Activated naive CD8-positive, alpha-beta T cell treated with anti-CD3 and anti-CD28 coated beads, Interleukin-2, amount 50 U/mL, for 24 hours (primary cell): Measurements from ENCODE around the gene ELMO1.

ENCODE experiments used
- ATAC-seq: fragments of 150-1000 bp; cut with Tn5 transposase; one replicate; pipeline ENCODE4 v1.10.0; 2021
- DNase-seq: peaks from one replicate; pipeline ENCODE4 v3.0.0; 2021
- H3K27ac Mint-ChIP-seq: one replicate; pipeline ENCODE4 v1.8.0; 2021; ENCODE audit warnings: mild to moderate bottlenecking, mixed read lengths
- H3K27me3 Mint-ChIP-seq: one replicate; pipeline ENCODE4 v1.8.0; 2021; ENCODE audit warnings: mixed read lengths
- H3K36me3 Mint-ChIP-seq: one replicate; pipeline ENCODE4 v1.8.0; 2021; ENCODE audit warnings: low read depth, mixed read lengths
- H3K4me1 Mint-ChIP-seq: one replicate; pipeline ENCODE4 v1.8.0; 2021; ENCODE audit warnings: mixed read lengths
- H3K4me3 Mint-ChIP-seq: one replicate; pipeline ENCODE4 v1.8.0; 2021; ENCODE audit warnings: mild to moderate bottlenecking, moderate library complexity, mixed read lengths
- H3K9me3 Mint-ChIP-seq: one replicate; pipeline ENCODE4 v1.8.0; 2021; ENCODE audit warnings: mixed read lengths

Gene ELMO1

GRCh38 chr7:37104822-37105518 is 343.7 kb downstream of the ELMO1 start:
- H3K4me1 Mint-ChIP-seq, result peaks cover 55% of the 10 kb centered on the region
- no peak for DNase-seq
- no peak overlapping the region for H3K4me3 Mint-ChIP-seq
- H3K36me3 Mint-ChIP-seq, result peaks cover 36% of the 10 kb centered on the region
- H3K27me3 Mint-ChIP-seq, result no peaks in the 10 kb centered on the region
- ATAC-seq, result no peak
- no peaks in the 10 kb centered on the region for H3K9me3 Mint-ChIP-seq
- H3K27ac Mint-ChIP-seq, result no peak overlapping the region

- Mint-ChIP-seq H3K27ac (no peak overlapping the region), H3K4me3 (no peak overlapping the region), H3K27me3 (no peaks in the 10 kb centered on the region), H3K36me3 (peaks cover 22% of the 10 kb centered on the region), H3K4me1 (peaks cover 36% of the 10 kb centered on the region), H3K9me3 (no peaks in the 10 kb centered on the region)
- no peak for DNase-seq
- ATAC-seq, result no peak
Measured at GRCh38 chr7:37102518-37103137, 346.0 kb downstream of the ELMO1 start.

GRCh38 chr7:37100735-37101331 is 347.8 kb downstream of the ELMO1 start:
- Mint-ChIP-seq H3K27ac (no peak overlapping the region), H3K4me1 (peaks cover 32% of the 10 kb centered on the region), H3K9me3 (no peaks in the 10 kb centered on the region), H3K27me3 (no peaks in the 10 kb centered on the region), H3K4me3 (no peak overlapping the region), H3K36me3 (peaks cover 22% of the 10 kb centered on the region)
- ATAC-seq (no peak), DNase-seq (no peak)

GRCh38 chr7:37098762-37099161 is 349.9 kb downstream of the ELMO1 start:
- H3K4me1 Mint-ChIP-seq, result peaks cover 29% of the 10 kb centered on the region
- no peak for DNase-seq

GRCh38 chr7:37097983-37098382 is 350.7 kb downstream of the ELMO1 start:
- ATAC-seq (no peak), DNase-seq (no peak)
- no peaks in the 10 kb centered on the region for H3K27me3 Mint-ChIP-seq
- H3K9me3 Mint-ChIP-seq, result peaks cover under 1% of the 10 kb centered on the region
- H3K4me3 Mint-ChIP-seq, result no peak overlapping the region
- peaks cover 48% of the 10 kb centered on the region for H3K36me3 Mint-ChIP-seq
- no peak overlapping the region for H3K27ac Mint-ChIP-seq
- peaks cover 27% of the 10 kb centered on the region for H3K4me1 Mint-ChIP-seq

More at GRCh38 chr7:37098762-37099161, 349.9 kb downstream of the ELMO1 start:
- H3K9me3 Mint-ChIP-seq, result no peaks in the 10 kb centered on the region
- no peaks in the 10 kb centered on the region for H3K27me3 Mint-ChIP-seq
- H3K27ac Mint-ChIP-seq, result peak overlapping the region; percentile 23
- ATAC-seq, result no peak
- no peak overlapping the region for H3K4me3 Mint-ChIP-seq
- H3K36me3 Mint-ChIP-seq, result peaks cover 41% of the 10 kb centered on the region

GRCh38 chr7:37097276-37097675 is 351.4 kb downstream of the ELMO1 start:
- DNase-seq, result no peak
- no peak for ATAC-seq
- H3K27me3 Mint-ChIP-seq, result no peaks in the 10 kb centered on the region
- no peak overlapping the region for H3K27ac Mint-ChIP-seq
- H3K4me1 Mint-ChIP-seq, result peaks cover 26% of the 10 kb centered on the region
- H3K36me3 Mint-ChIP-seq, result peaks cover 52% of the 10 kb centered on the region
- H3K4me3 Mint-ChIP-seq, result no peak overlapping the region
- H3K9me3 Mint-ChIP-seq, result peaks cover 7% of the 10 kb centered on the region

- no peak overlapping the region for H3K27ac Mint-ChIP-seq
- no peak for DNase-seq
- peaks cover 22% of the 10 kb centered on the region for H3K4me1 Mint-ChIP-seq
- H3K4me3 Mint-ChIP-seq, result no peak overlapping the region
- H3K36me3 Mint-ChIP-seq, result peaks cover 60% of the 10 kb centered on the region
- peaks cover 11% of the 10 kb centered on the region for H3K9me3 Mint-ChIP-seq
- no peak for ATAC-seq
- H3K27me3 Mint-ChIP-seq, result no peaks in the 10 kb centered on the region
Measured at GRCh38 chr7:37096341-37096740, 352.3 kb downstream of the ELMO1 start.

GRCh38 chr7:37095122-37095521 is 353.5 kb downstream of the ELMO1 start:
- Mint-ChIP-seq H3K27me3 (no peaks in the 10 kb centered on the region), H3K27ac (no peak overlapping the region), H3K9me3 (peaks cover 12% of the 10 kb centered on the region), H3K4me1 (peaks cover 15% of the 10 kb centered on the region), H3K36me3 (peaks cover 64% of the 10 kb centered on the region), H3K4me3 (no peak overlapping the region)
- DNase-seq, result no peak
- ATAC-seq, result no peak

- Mint-ChIP-seq H3K27me3 (no peaks in the 10 kb centered on the region), H3K36me3 (peaks cover 65% of the 10 kb centered on the region), H3K4me3 (no peak overlapping the region), H3K27ac (no peak overlapping the region), H3K9me3 (peaks cover 12% of the 10 kb centered on the region), H3K4me1 (peaks cover 15% of the 10 kb centered on the region)
- no peak for ATAC-seq
- no peak for DNase-seq
Measured at GRCh38 chr7:37093257-37093656, 355.4 kb downstream of the ELMO1 start.

GRCh38 chr7:37092548-37092947 is 356.1 kb downstream of the ELMO1 start:
- ATAC-seq, result no peak

GRCh38 chr7:37089972-37090371 is 358.7 kb downstream of the ELMO1 start:
- ATAC-seq, result no peak
- H3K27ac Mint-ChIP-seq, result no peak overlapping the region
- H3K4me3 Mint-ChIP-seq, result no peak overlapping the region
- H3K36me3 Mint-ChIP-seq, result peaks cover 61% of the 10 kb centered on the region
- H3K4me1 Mint-ChIP-seq, result peaks cover 20% of the 10 kb centered on the region
- DNase-seq, result no peak
- H3K9me3 Mint-ChIP-seq, result peaks cover 12% of the 10 kb centered on the region
- no peaks in the 10 kb centered on the region for H3K27me3 Mint-ChIP-seq

More at GRCh38 chr7:37092548-37092947, 356.1 kb downstream of the ELMO1 start:
- Mint-ChIP-seq H3K9me3 (peaks cover 12% of the 10 kb centered on the region), H3K4me1 (peaks cover 11% of the 10 kb centered on the region), H3K27me3 (no peaks in the 10 kb centered on the region), H3K27ac (no peak overlapping the region), H3K4me3 (no peak overlapping the region), H3K36me3 (peaks cover 64% of the 10 kb centered on the region)
- DNase-seq, result no peak

- no peak overlapping the region for H3K4me3 Mint-ChIP-seq
- no peaks in the 10 kb centered on the region for H3K9me3 Mint-ChIP-seq
- ATAC-seq (no peak), DNase-seq (no peak)
- H3K4me1 Mint-ChIP-seq, result peaks cover 32% of the 10 kb centered on the region
- peak overlapping the region; percentile 62 for H3K27ac Mint-ChIP-seq
- peaks cover 41% of the 10 kb centered on the region for H3K36me3 Mint-ChIP-seq
- H3K27me3 Mint-ChIP-seq, result no peaks in the 10 kb centered on the region
Measured at GRCh38 chr7:37085600-37085999, 363.1 kb downstream of the ELMO1 start.

- no peak overlapping the region for H3K4me3 Mint-ChIP-seq
- H3K36me3 Mint-ChIP-seq, result peaks cover 38% of the 10 kb centered on the region
- ATAC-seq (no peak), DNase-seq (no peak)
- no peak overlapping the region for H3K27ac Mint-ChIP-seq
- peaks cover 32% of the 10 kb centered on the region for H3K4me1 Mint-ChIP-seq
- H3K27me3 Mint-ChIP-seq, result no peaks in the 10 kb centered on the region
- H3K9me3 Mint-ChIP-seq, result no peaks in the 10 kb centered on the region
Measured at GRCh38 chr7:37084303-37084702, 364.4 kb downstream of the ELMO1 start.

- peaks cover 38% of the 10 kb centered on the region for H3K36me3 Mint-ChIP-seq
- H3K9me3 Mint-ChIP-seq, result no peaks in the 10 kb centered on the region
- H3K4me3 Mint-ChIP-seq, result no peak overlapping the region
- no peak overlapping the region for H3K27ac Mint-ChIP-seq
- DNase-seq (no peak), ATAC-seq (no peak)
- peaks cover 32% of the 10 kb centered on the region for H3K4me1 Mint-ChIP-seq
- H3K27me3 Mint-ChIP-seq, result no peaks in the 10 kb centered on the region
Measured at GRCh38 chr7:37083311-37084096, 365.2 kb downstream of the ELMO1 start.
